ENCODE measurements around the gene CLCA2.

DNA sequence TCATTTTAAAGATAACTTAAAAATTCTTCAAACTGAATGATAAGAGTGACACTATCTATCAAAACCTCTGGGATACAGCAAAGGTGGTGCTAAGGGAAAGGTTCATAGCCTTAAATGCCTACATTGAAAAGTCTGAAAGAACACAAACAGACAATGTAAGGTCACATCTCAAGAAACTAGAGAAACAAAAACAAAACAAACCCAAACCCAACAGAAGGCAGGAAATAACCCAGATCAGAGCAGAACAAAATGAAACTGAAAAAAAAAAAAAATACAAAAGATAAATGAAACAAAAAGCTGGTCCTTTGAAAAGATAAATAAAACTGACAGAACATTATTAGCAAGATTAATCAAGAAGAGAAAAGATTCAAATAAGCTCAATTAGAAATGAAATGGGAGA is 34.7 kb upstream of the CLCA2 start:
- TF ChIP-seq CTCF (IDR thresholded peaks at IDR 0.05), result no peak
- no peak for TF ChIP-seq POLR2A (IDR thresholded peaks at IDR 0.05)

All from Peyer's patch (tissue), 4 donors.